Gastrocnemius medialis (tissue), 4 donors: ENCODE results near the gene ZNF697.

Experiments
- POLR2A ChIP-seq, 2 donors: fragments of 450-650 bp; IDR thresholded peaks; one replicate each; pipeline ENCODE4 v1.6.1; 2017; ENCODE audit warnings: antibody characterized with exemption in 2 of 2, mild to moderate bottlenecking in 2 of 2, moderate library complexity in 2 of 2
- TF ChIP-seq, protein P1 (sequence below), 5 experiments: fragments of 450-650 bp in 3 of 5; fragments of 200-600 bp in 2 of 5; sonication (generic) in 2 of 5; IDR thresholded peaks in 4 of 5; conservative IDR thresholded peaks in 1 of 5; 1 replicate in 4 of 5; 2 replicates in 1 of 5; pipeline ENCODE4 v1.5.1; 2016 to 2019; ENCODE audit warnings: antibody characterized with exemption in 5 of 5, mild to moderate bottlenecking in 3 of 5, moderate library complexity in 3 of 5

DNA sequence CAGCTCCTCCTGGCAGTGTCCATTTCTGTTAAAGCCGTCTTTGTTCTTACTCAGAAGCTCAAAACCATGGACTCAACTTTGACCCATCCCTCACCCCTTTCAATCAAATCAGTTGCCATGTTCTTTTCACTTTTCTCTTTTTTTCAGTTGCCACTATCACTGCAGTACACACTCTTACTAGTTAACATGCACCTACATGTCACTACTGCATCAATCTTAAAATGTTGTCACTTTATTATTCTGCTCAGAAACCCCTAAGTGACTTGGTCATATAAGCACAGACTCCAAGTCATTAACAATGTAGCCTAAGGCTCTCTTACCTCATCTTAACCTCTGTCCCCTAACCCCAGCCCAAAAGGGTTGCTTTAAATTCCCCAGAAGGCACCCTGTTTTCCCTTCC lies 9.0 kb downstream of the ZNF697 start:
- TF ChIP-seq, protein P1, sequence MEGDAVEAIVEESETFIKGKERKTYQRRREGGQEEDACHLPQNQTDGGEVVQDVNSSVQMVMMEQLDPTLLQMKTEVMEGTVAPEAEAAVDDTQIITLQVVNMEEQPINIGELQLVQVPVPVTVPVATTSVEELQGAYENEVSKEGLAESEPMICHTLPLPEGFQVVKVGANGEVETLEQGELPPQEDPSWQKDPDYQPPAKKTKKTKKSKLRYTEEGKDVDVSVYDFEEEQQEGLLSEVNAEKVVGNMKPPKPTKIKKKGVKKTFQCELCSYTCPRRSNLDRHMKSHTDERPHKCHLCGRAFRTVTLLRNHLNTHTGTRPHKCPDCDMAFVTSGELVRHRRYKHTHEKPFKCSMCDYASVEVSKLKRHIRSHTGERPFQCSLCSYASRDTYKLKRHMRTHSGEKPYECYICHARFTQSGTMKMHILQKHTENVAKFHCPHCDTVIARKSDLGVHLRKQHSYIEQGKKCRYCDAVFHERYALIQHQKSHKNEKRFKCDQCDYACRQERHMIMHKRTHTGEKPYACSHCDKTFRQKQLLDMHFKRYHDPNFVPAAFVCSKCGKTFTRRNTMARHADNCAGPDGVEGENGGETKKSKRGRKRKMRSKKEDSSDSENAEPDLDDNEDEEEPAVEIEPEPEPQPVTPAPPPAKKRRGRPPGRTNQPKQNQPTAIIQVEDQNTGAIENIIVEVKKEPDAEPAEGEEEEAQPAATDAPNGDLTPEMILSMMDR (IDR thresholded peaks at IDR 0.05 in 4 of 5, conservative IDR thresholded peaks at IDR 0.05 in 1 of 5) = no peak
- TF ChIP-seq POLR2A (IDR thresholded peaks at IDR 0.05) = no peak
